ENCODE measurements around the gene KAT7. TPM values are rescaled to one million over a fixed set of nuclear protein-coding genes. Genes with fewer than 3 reads are reported as not detected.
A peak's percentile ranks its signal among the peaks of the same experiment; 100 is the strongest.

The KAT7 gene
- total RNA-seq, 6 experiments from 2014 or later = 35.3 to 45.5 (median 36.5) TPM

GRCh38 chr17:49775546-49776260, 12.8 kb upstream of the KAT7 start:
- Mint-ChIP-seq H3K36me3 (ENCODE audit: low read depth) (no peaks in the 10 kb centered on the region), H3K4me1 (ENCODE audit: low read depth) (peaks cover 31% of the 10 kb centered on the region), H3K27ac (no peak overlapping the region), H3K9me3 (no peaks in the 10 kb centered on the region), H3K4me3 (no peak overlapping the region), H3K27me3 (ENCODE audit: insufficient read depth) (peaks cover 16% of the 10 kb centered on the region)
- DNase-seq = no peak
- TF ChIP-seq CTCF (IDR thresholded peaks at IDR 0.05) = no peak

- no peaks in the 10 kb centered on the region for H3K9me3 Mint-ChIP-seq
- no peak for TF ChIP-seq CTCF (IDR thresholded peaks at IDR 0.05)
- H3K27me3 Mint-ChIP-seq (ENCODE audit: insufficient read depth) = peaks cover 15% of the 10 kb centered on the region
- DNase-seq = no peak
- H3K36me3 Mint-ChIP-seq (ENCODE audit: low read depth) = no peaks in the 10 kb centered on the region
- H3K4me3 Mint-ChIP-seq = no peak overlapping the region
- no peak overlapping the region for H3K27ac Mint-ChIP-seq
- H3K4me1 Mint-ChIP-seq (ENCODE audit: low read depth) = peaks cover 31% of the 10 kb centered on the region
Observed at GRCh38 chr17:49776551-49777300, 11.8 kb upstream of the KAT7 start.

- Mint-ChIP-seq H3K9me3 (no peaks in the 10 kb centered on the region), H3K4me1 (ENCODE audit: low read depth) (peaks cover 31% of the 10 kb centered on the region), H3K4me3 (no peak overlapping the region), H3K27ac (no peak overlapping the region), H3K27me3 (ENCODE audit: insufficient read depth) (peaks cover 13% of the 10 kb centered on the region), H3K36me3 (ENCODE audit: low read depth) (no peaks in the 10 kb centered on the region)
- DNase-seq = no peak
- no peak for TF ChIP-seq CTCF (IDR thresholded peaks at IDR 0.05)
Observed at GRCh38 chr17:49777563-49777962, 10.9 kb upstream of the KAT7 start.

GRCh38 chr17:49779156-49779738, 9.2 kb upstream of the KAT7 start:
- H3K27ac Mint-ChIP-seq = peak overlapping the region; percentile 70
- H3K4me3 Mint-ChIP-seq = no peak overlapping the region
- no peaks in the 10 kb centered on the region for H3K9me3 Mint-ChIP-seq
- no peak for TF ChIP-seq CTCF (IDR thresholded peaks at IDR 0.05)
- H3K27me3 Mint-ChIP-seq (ENCODE audit: insufficient read depth) = peaks cover 13% of the 10 kb centered on the region
- no peak for DNase-seq
- H3K4me1 Mint-ChIP-seq (ENCODE audit: low read depth) = peaks cover 37% of the 10 kb centered on the region
- H3K36me3 Mint-ChIP-seq (ENCODE audit: low read depth) = no peaks in the 10 kb centered on the region

- H3K9me3 Mint-ChIP-seq = no peaks in the 10 kb centered on the region
- peak overlapping the region; percentile 70 for H3K27ac Mint-ChIP-seq
- peaks cover 37% of the 10 kb centered on the region for H3K4me1 Mint-ChIP-seq (ENCODE audit: low read depth)
- DNase-seq = peak; percentile 87
- no peaks in the 10 kb centered on the region for H3K36me3 Mint-ChIP-seq (ENCODE audit: low read depth)
- H3K4me3 Mint-ChIP-seq = no peak overlapping the region
- TF ChIP-seq CTCF (IDR thresholded peaks at IDR 0.05) = peak; percentile 80
- H3K27me3 Mint-ChIP-seq (ENCODE audit: insufficient read depth) = peaks cover 10% of the 10 kb centered on the region
Observed at GRCh38 chr17:49779739-49780231, 8.7 kb upstream of the KAT7 start.

All from HFFc6 (cell line).